GM23248 (cell line): Measurements from ENCODE around the gene ALDH1L2.

Experiments used
- EZH2 ChIP-seq: fragments of 200-600 bp; sonication (generic); IDR thresholded peaks from 2 replicates; pipeline ENCODE4 v1.6.1; 2018; ENCODE audit warnings: antibody characterized with exemption, mild to moderate bottlenecking; ENCODE audit not compliant: insufficient read depth, poor library complexity, severe bottlenecking
- EZH2phosphoT487 ChIP-seq: fragments of 200-600 bp; sonication (generic); IDR thresholded peaks from 2 replicates; pipeline ENCODE4 v1.6.1; 2018; ENCODE audit warnings: antibody characterized with exemption, moderate library complexity, mild to moderate bottlenecking, low read depth; ENCODE audit not compliant: insufficient read depth

GRCh38 chr12:105014603-105015002 is 69.7 kb downstream of the ALDH1L2 start:
- TF ChIP-seq EZH2 = no peak
- TF ChIP-seq EZH2phosphoT487 = no peak
